HUES48 (cell line): ENCODE data around the gene SUCO.

Experiments
- H3K27ac ChIP-seq: one replicate; pipeline ENCODE4 v1.7.0; 2013; ENCODE audit warnings: low read depth, low read length, inconsistent platforms
- H3K27me3 ChIP-seq: 2 replicates; pipeline ENCODE4 v1.6.1; 2013; ENCODE audit warnings: mild to moderate bottlenecking, low read length; ENCODE audit not compliant: control insufficient read depth, insufficient read depth
- H3K36me3 ChIP-seq: 2 replicates; pipeline ENCODE4 v1.6.1; 2013; ENCODE audit warnings: low read length; ENCODE audit not compliant: control insufficient read depth, insufficient read depth
- H3K4me1 ChIP-seq: 2 replicates; pipeline ENCODE4 v1.6.1; 2013; ENCODE audit warnings: mild to moderate bottlenecking, low read length; ENCODE audit not compliant: control insufficient read depth, insufficient read depth
- H3K4me3 ChIP-seq: 2 replicates; pipeline ENCODE4 v1.5.1; 2013; ENCODE audit warnings: mild to moderate bottlenecking, low read depth, low read length
- H3K9ac ChIP-seq: 2 replicates; pipeline ENCODE4 v1.6.1; 2013; ENCODE audit warnings: mild to moderate bottlenecking, low read depth, low read length, moderate library complexity
- H3K9me3 ChIP-seq: 2 replicates; pipeline ENCODE4 v1.6.1; 2013; ENCODE audit warnings: low read length; ENCODE audit not compliant: control insufficient read depth, insufficient read depth

The SUCO gene

GRCh38 chr1:172566196-172566997 is 33.4 kb downstream of the SUCO start:
- Histone ChIP-seq H3K4me3 (no peak overlapping the region), H3K27me3 (no peaks in the 10 kb centered on the region), H3K9ac (no peak overlapping the region), H3K36me3 (peaks cover 81% of the 10 kb centered on the region), H3K9me3 (peaks cover 13% of the 10 kb centered on the region), H3K4me1 (no peaks in the 10 kb centered on the region), H3K27ac (no peak overlapping the region)

GRCh38 chr1:172567720-172568119 is 34.8 kb downstream of the SUCO start:
- Histone ChIP-seq H3K9me3 (peaks cover 13% of the 10 kb centered on the region), H3K36me3 (peaks cover 76% of the 10 kb centered on the region), H3K27ac (no peak overlapping the region)

GRCh38 chr1:172574080-172574479 is 41.1 kb downstream of the SUCO start:
- no peak overlapping the region for H3K27ac ChIP-seq
- peaks cover 13% of the 10 kb centered on the region for H3K9me3 ChIP-seq
- no peaks in the 10 kb centered on the region for H3K4me1 ChIP-seq
- H3K27me3 ChIP-seq, result no peaks in the 10 kb centered on the region
- H3K4me3 ChIP-seq, result no peak overlapping the region
- H3K36me3 ChIP-seq, result peaks cover 84% of the 10 kb centered on the region
- no peak overlapping the region for H3K9ac ChIP-seq

More at GRCh38 chr1:172567720-172568119, 34.8 kb downstream of the SUCO start:
- Histone ChIP-seq H3K27me3 (no peaks in the 10 kb centered on the region), H3K4me1 (no peaks in the 10 kb centered on the region), H3K9ac (no peak overlapping the region), H3K4me3 (no peak overlapping the region)

- peaks cover 77% of the 10 kb centered on the region for H3K36me3 ChIP-seq
- H3K9me3 ChIP-seq, result no peaks in the 10 kb centered on the region
- peaks cover 25% of the 10 kb centered on the region for H3K4me1 ChIP-seq
- H3K4me3 ChIP-seq, result no peak overlapping the region
- H3K27me3 ChIP-seq, result no peaks in the 10 kb centered on the region
- H3K27ac ChIP-seq, result no peak overlapping the region
- no peak overlapping the region for H3K9ac ChIP-seq
Observed at GRCh38 chr1:172578586-172578985, 45.6 kb downstream of the SUCO start.

- Histone ChIP-seq H3K27ac (peak overlapping the region; percentile 46), H3K36me3 (peaks cover 64% of the 10 kb centered on the region), H3K9ac (no peak overlapping the region), H3K4me1 (peaks cover 31% of the 10 kb centered on the region), H3K27me3 (no peaks in the 10 kb centered on the region), H3K9me3 (no peaks in the 10 kb centered on the region), H3K4me3 (no peak overlapping the region)
Observed at GRCh38 chr1:172581273-172581672, 48.3 kb downstream of the SUCO start.

GRCh38 chr1:172581779-172582178 is 48.8 kb downstream of the SUCO start:
- no peak overlapping the region for H3K9ac ChIP-seq
- H3K36me3 ChIP-seq, result peaks cover 65% of the 10 kb centered on the region
- no peak overlapping the region for H3K4me3 ChIP-seq
- no peaks in the 10 kb centered on the region for H3K27me3 ChIP-seq
- peak overlapping the region; percentile 46 for H3K27ac ChIP-seq
- peaks cover 31% of the 10 kb centered on the region for H3K4me1 ChIP-seq
- H3K9me3 ChIP-seq, result no peaks in the 10 kb centered on the region

GRCh38 chr1:172582889-172583288 is 49.9 kb downstream of the SUCO start:
- Histone ChIP-seq H3K4me3 (no peak overlapping the region), H3K27ac (no peak overlapping the region), H3K9me3 (no peaks in the 10 kb centered on the region), H3K36me3 (peaks cover 64% of the 10 kb centered on the region), H3K9ac (no peak overlapping the region), H3K4me1 (peaks cover 31% of the 10 kb centered on the region), H3K27me3 (no peaks in the 10 kb centered on the region)

- H3K27ac ChIP-seq, result no peak overlapping the region
- no peaks in the 10 kb centered on the region for H3K27me3 ChIP-seq
- no peak overlapping the region for H3K9ac ChIP-seq
- peaks cover 64% of the 10 kb centered on the region for H3K36me3 ChIP-seq
- no peak overlapping the region for H3K4me3 ChIP-seq
- peaks cover 31% of the 10 kb centered on the region for H3K4me1 ChIP-seq
- H3K9me3 ChIP-seq, result no peaks in the 10 kb centered on the region
Observed at GRCh38 chr1:172585348-172585747, 52.4 kb downstream of the SUCO start.

GRCh38 chr1:172585861-172586260 is 52.9 kb downstream of the SUCO start:
- Histone ChIP-seq H3K4me3 (no peak overlapping the region), H3K9me3 (no peaks in the 10 kb centered on the region), H3K36me3 (peaks cover 64% of the 10 kb centered on the region), H3K9ac (no peak overlapping the region), H3K27ac (no peak overlapping the region), H3K4me1 (peaks cover 31% of the 10 kb centered on the region), H3K27me3 (no peaks in the 10 kb centered on the region)

GRCh38 chr1:172588296-172589291 is 55.6 kb downstream of the SUCO start:
- Histone ChIP-seq H3K36me3 (peaks cover 65% of the 10 kb centered on the region), H3K9me3 (no peaks in the 10 kb centered on the region), H3K27ac (no peak overlapping the region), H3K9ac (no peak overlapping the region), H3K4me3 (no peak overlapping the region), H3K4me1 (peaks cover 6% of the 10 kb centered on the region), H3K27me3 (no peaks in the 10 kb centered on the region)

GRCh38 chr1:172589553-172589952 is 56.6 kb downstream of the SUCO start:
- Histone ChIP-seq H3K36me3 (peaks cover 65% of the 10 kb centered on the region), H3K27ac (no peak overlapping the region), H3K9ac (no peak overlapping the region), H3K4me1 (no peaks in the 10 kb centered on the region), H3K27me3 (no peaks in the 10 kb centered on the region), H3K4me3 (no peak overlapping the region), H3K9me3 (no peaks in the 10 kb centered on the region)
